ENCODE results near the gene LILRA1. TPM values are rescaled to one million over a fixed set of nuclear protein-coding genes. Genes with fewer than 3 reads are reported as not detected.
"Not testable (repeated sequence)": the region's sequence is repeated elsewhere in the genome, so short reads cannot be mapped to it uniquely, and the experiment has no call there.

The LILRA1 gene
- total RNA-seq, 1 experiment from 2014 or later = not detected

- Histone ChIP-seq H3K36me3 (ENCODE audit: insufficient read depth, low read length, poor library complexity, severe bottlenecking) (no peaks in the 10 kb centered on the region), H3K27me3 (replicated peaks; ENCODE audit: insufficient read depth, low read depth, low read length, poor library complexity) (peaks cover 21% of the 10 kb centered on the region), H3K27ac (ENCODE audit: low read depth, low read length, poor library complexity, severe bottlenecking) (no peak overlapping the region), H3K4me1 (ENCODE audit: insufficient read depth, low read length, poor library complexity, severe bottlenecking) (no peaks in the 10 kb centered on the region), H3K9me3 (ENCODE audit: low read depth, low read length, poor library complexity, severe bottlenecking) (no peaks in the 10 kb centered on the region), H3K4me3 (ENCODE audit: low read depth, low read length, poor library complexity, severe bottlenecking) (no peak overlapping the region)
- ChIA-PET POLR2A (ENCODE audit: low non-redundant PET) (no interaction called here), CTCF (no interaction called here)
- TF ChIP-seq EZH2 (IDR thresholded peaks at IDR 0.05; ENCODE audit: borderline replicate concordance, low read depth, low read length, poor library complexity, severe bottlenecking) (no peak), CTCF (conservative IDR thresholded peaks at IDR 0.05; ENCODE audit: low read depth, low read length) (no peak)
- no peak for DNase-seq (ENCODE audit: low spot score)
- intact Hi-C loops (cut with micrococcal nuclease; ENCODE audit: unreplicated experiment) = loop anchor here (5.0 kb wide), 1 partner anchor 277 kb away; no protein-coding TSS in a partner anchor
- no TSS peak for BruUV-seq (replicated peaks)
Observed at GRCh38 chr19:54574527-54575056, 18.8 kb upstream of the LILRA1 start.

GRCh38 chr19:54575205-54575604 is 18.2 kb upstream of the LILRA1 start:
- H3K36me3 ChIP-seq (ENCODE audit: insufficient read depth, low read length, poor library complexity, severe bottlenecking); H3K4me1 ChIP-seq (ENCODE audit: insufficient read depth, low read length, poor library complexity, severe bottlenecking); H3K9me3 ChIP-seq (ENCODE audit: low read depth, low read length, poor library complexity, severe bottlenecking); POLR2A ChIA-PET (ENCODE audit: low non-redundant PET); H3K27ac ChIP-seq (ENCODE audit: low read depth, low read length, poor library complexity, severe bottlenecking); DNase-seq (ENCODE audit: low spot score); BruUV-seq (replicated peaks); CTCF ChIA-PET; H3K4me3 ChIP-seq (ENCODE audit: low read depth, low read length, poor library complexity, severe bottlenecking): not testable (repeated sequence)
- peaks cover 15% of the 10 kb centered on the region for H3K27me3 ChIP-seq (replicated peaks; ENCODE audit: insufficient read depth, low read depth, low read length, poor library complexity)
- intact Hi-C loops (cut with micrococcal nuclease; ENCODE audit: unreplicated experiment) = loop anchor here (5.0 kb wide), 1 partner anchor 278 kb away; no protein-coding TSS in a partner anchor

- intact Hi-C loops (cut with micrococcal nuclease; ENCODE audit: unreplicated experiment) = loop anchor here (5.0 kb wide), 1 partner anchor 279 kb away; no protein-coding TSS in a partner anchor
- Histone ChIP-seq H3K9me3 (ENCODE audit: low read depth, low read length, poor library complexity, severe bottlenecking) (no peaks in the 10 kb centered on the region), H3K27me3 (replicated peaks; ENCODE audit: insufficient read depth, low read depth, low read length, poor library complexity) (peaks cover 10% of the 10 kb centered on the region), H3K4me1 (ENCODE audit: insufficient read depth, low read length, poor library complexity, severe bottlenecking) (no peaks in the 10 kb centered on the region), H3K27ac (ENCODE audit: low read depth, low read length, poor library complexity, severe bottlenecking) (no peak overlapping the region), H3K36me3 (ENCODE audit: insufficient read depth, low read length, poor library complexity, severe bottlenecking) (no peaks in the 10 kb centered on the region), H3K4me3 (ENCODE audit: low read depth, low read length, poor library complexity, severe bottlenecking) (no peak overlapping the region)
- TF ChIP-seq CTCF (conservative IDR thresholded peaks at IDR 0.05; ENCODE audit: low read depth, low read length) (no peak), EZH2 (IDR thresholded peaks at IDR 0.05; ENCODE audit: borderline replicate concordance, low read depth, low read length, poor library complexity, severe bottlenecking) (no peak)
- ChIA-PET POLR2A (ENCODE audit: low non-redundant PET) (no interaction called here), CTCF (no interaction called here)
- no TSS peak for BruUV-seq (replicated peaks)
- no peak for DNase-seq (ENCODE audit: low spot score)
Observed at GRCh38 chr19:54576411-54576976, 16.9 kb upstream of the LILRA1 start.

- CTCF ChIA-PET = no interaction called here
- Histone ChIP-seq H3K27me3 (replicated peaks; ENCODE audit: insufficient read depth, low read depth, low read length, poor library complexity) (peaks cover 10% of the 10 kb centered on the region), H3K27ac (ENCODE audit: low read depth, low read length, poor library complexity, severe bottlenecking) (no peak overlapping the region), H3K36me3 (ENCODE audit: insufficient read depth, low read length, poor library complexity, severe bottlenecking) (no peaks in the 10 kb centered on the region), H3K4me1 (ENCODE audit: insufficient read depth, low read length, poor library complexity, severe bottlenecking) (no peaks in the 10 kb centered on the region), H3K4me3 (ENCODE audit: low read depth, low read length, poor library complexity, severe bottlenecking) (no peak overlapping the region), H3K9me3 (ENCODE audit: low read depth, low read length, poor library complexity, severe bottlenecking) (no peaks in the 10 kb centered on the region)
- intact Hi-C loops (cut with micrococcal nuclease; ENCODE audit: unreplicated experiment) = loop anchor here (5.0 kb wide), 1 partner anchor 280 kb away; no protein-coding TSS in a partner anchor
- no peak for DNase-seq (ENCODE audit: low spot score)
- no peak for TF ChIP-seq EZH2 (IDR thresholded peaks at IDR 0.05; ENCODE audit: borderline replicate concordance, low read depth, low read length, poor library complexity, severe bottlenecking)
- no peak for TF ChIP-seq CTCF (conservative IDR thresholded peaks at IDR 0.05; ENCODE audit: low read depth, low read length)
- BruUV-seq (replicated peaks) = no TSS peak
- POLR2A ChIA-PET (ENCODE audit: low non-redundant PET) = no interaction called here
Observed at GRCh38 chr19:54577334-54577733, 16.1 kb upstream of the LILRA1 start.

GRCh38 chr19:54578268-54578667 is 15.2 kb upstream of the LILRA1 start:
- DNase-seq (ENCODE audit: low spot score); H3K27me3 ChIP-seq (replicated peaks; ENCODE audit: insufficient read depth, low read depth, low read length, poor library complexity); H3K4me3 ChIP-seq (ENCODE audit: low read depth, low read length, poor library complexity, severe bottlenecking); H3K4me1 ChIP-seq (ENCODE audit: insufficient read depth, low read length, poor library complexity, severe bottlenecking); H3K27ac ChIP-seq (ENCODE audit: low read depth, low read length, poor library complexity, severe bottlenecking); H3K36me3 ChIP-seq (ENCODE audit: insufficient read depth, low read length, poor library complexity, severe bottlenecking); POLR2A ChIA-PET (ENCODE audit: low non-redundant PET); H3K9me3 ChIP-seq (ENCODE audit: low read depth, low read length, poor library complexity, severe bottlenecking); CTCF ChIA-PET; BruUV-seq (replicated peaks): not testable (repeated sequence)
- intact Hi-C loops (cut with micrococcal nuclease; ENCODE audit: unreplicated experiment) = loop anchor here (5.0 kb wide), 1 partner anchor 281 kb away; no protein-coding TSS in a partner anchor
